HEK293 (cell line): ENCODE data around the gene ADAMTS12.

Source experiments
- CTCF ChIA-PET: fragments of 350-600 bp; formaldehyde crosslinking; extraction: SDS; loops from one replicate; lab custom pipeline; 2021; ENCODE audit warnings: antibody characterized with exemption; lab: Yijun Ruan, JAX
- POLR2A ChIA-PET: fragments of 300-600 bp; formaldehyde crosslinking; extraction: SDS; loops from one replicate; lab custom pipeline; 2020; ENCODE audit warnings: antibody characterized with exemption, inconsistent platforms; lab: Yijun Ruan, JAX
- H3K27ac ChIP-seq: fragments of 200-500 bp; sonication (Bioruptor generic); 2 replicates; pipeline ENCODE4 v1.5.1; 2014; ENCODE audit warnings: low read depth, low read length, control low read depth, inconsistent platforms; ENCODE audit errors: extremely low read depth
- H3K36me3 ChIP-seq, 2 experiments: fragments of 200-500 bp in 1 of 2; sonication (Bioruptor generic) in 1 of 2; 1 replicate in 1 of 2; 2 replicates in 1 of 2; pipeline ENCODE4 v1.5.1; 2014 to 2017; ENCODE audit warnings: inconsistent platforms in 2 of 2, low read length in 2 of 2; ENCODE audit not compliant: control insufficient read depth in 2 of 2, insufficient read depth in 1 of 2
- H3K4me1 ChIP-seq: fragments of 200-500 bp; sonication (Bioruptor generic); 2 replicates; pipeline ENCODE4 v1.5.1; 2014; ENCODE audit warnings: mild to moderate bottlenecking, low read length, inconsistent platforms; ENCODE audit not compliant: control insufficient read depth, insufficient read depth
- H3K4me3 ChIP-seq: 2 replicates; pipeline ENCODE4 v1.5.1; 2011; ENCODE audit warnings: low read depth, mild to moderate bottlenecking, control low read depth, low read length, moderate library complexity
- H3K9me3 ChIP-seq: fragments of 200-500 bp; sonication (Bioruptor generic); 2 replicates; pipeline ENCODE4 v1.5.1; 2014; ENCODE audit warnings: low read depth, low read length, inconsistent platforms; ENCODE audit not compliant: control insufficient read depth, insufficient read depth
- MEIS1 ChIP-seq: sonication (generic); formaldehyde crosslinking; IDR thresholded peaks from 2 replicates; pipeline ENCODE4 v1.8.1; 2022; ENCODE audit warnings: missing genetic modification reagents, mild to moderate bottlenecking, borderline replicate concordance
- OSR2 ChIP-seq: fragments of 450-650 bp; formaldehyde crosslinking; IDR thresholded peaks from 2 replicates; pipeline ENCODE4 v1.5.1; 2016; ENCODE audit warnings: missing biosample characterization, missing genetic modification characterization
- RBAK ChIP-seq: fragments of 450-650 bp; formaldehyde crosslinking; IDR thresholded peaks from 2 replicates; pipeline ENCODE4 v1.5.1; 2016; ENCODE audit warnings: missing biosample characterization, missing genetic modification characterization
- SCRT2 ChIP-seq: fragments of 450-650 bp; formaldehyde crosslinking; IDR thresholded peaks from 2 replicates; pipeline ENCODE4 v1.5.1; 2016; ENCODE audit warnings: missing biosample characterization, missing genetic modification characterization
- SP7 ChIP-seq: fragments of 450-650 bp; formaldehyde crosslinking; IDR thresholded peaks from 2 replicates; pipeline ENCODE4 v1.5.1; 2016; ENCODE audit warnings: missing biosample characterization, missing genetic modification characterization
- ZBTB20 ChIP-seq: fragments of 450-650 bp; formaldehyde crosslinking; IDR thresholded peaks from 2 replicates; pipeline ENCODE4 v1.5.1; 2016; ENCODE audit warnings: missing biosample characterization, missing genetic modification characterization
- ZNF19 ChIP-seq: fragments of 450-650 bp; formaldehyde crosslinking; IDR thresholded peaks from 2 replicates; pipeline ENCODE4; 2016; ENCODE audit warnings: missing biosample characterization, missing genetic modification characterization, low read depth
- ZNF354C ChIP-seq: fragments of 450-650 bp; formaldehyde crosslinking; IDR thresholded peaks from 2 replicates; pipeline ENCODE4 v1.5.1; 2016; ENCODE audit warnings: missing biosample characterization, missing genetic modification characterization, low read depth, borderline replicate concordance
- ZNF426 ChIP-seq: fragments of 450-650 bp; formaldehyde crosslinking; IDR thresholded peaks from 2 replicates; pipeline ENCODE4 v1.5.1; 2017; ENCODE audit warnings: missing biosample characterization, missing genetic modification characterization, mild to moderate bottlenecking, inconsistent platforms, moderate library complexity
- ZNF433 ChIP-seq: fragments of 450-650 bp; formaldehyde crosslinking; IDR thresholded peaks from 2 replicates; pipeline ENCODE4 v1.5.1; 2016; ENCODE audit warnings: missing biosample characterization, missing genetic modification characterization, low read depth
- ZNF48 ChIP-seq: fragments of 450-650 bp; formaldehyde crosslinking; IDR thresholded peaks from 2 replicates; pipeline ENCODE4 v1.5.1; 2016; ENCODE audit warnings: missing biosample characterization, missing genetic modification characterization
- ZNF777 ChIP-seq: fragments of 450-650 bp; formaldehyde crosslinking; IDR thresholded peaks from 2 replicates; pipeline ENCODE4 v1.5.1; 2017; ENCODE audit warnings: missing biosample characterization, missing genetic modification characterization, borderline replicate concordance
- ZXDB ChIP-seq: fragments of 450-650 bp; formaldehyde crosslinking; IDR thresholded peaks from 2 replicates; pipeline ENCODE4 v1.5.1; 2016; ENCODE audit warnings: missing biosample characterization, missing genetic modification characterization
- TF ChIP-seq, protein P1 (sequence below): fragments of 450-650 bp; formaldehyde crosslinking; IDR thresholded peaks from 2 replicates; pipeline ENCODE4 v1.5.1; 2016; ENCODE audit warnings: missing biosample characterization, missing genetic modification characterization
- TF ChIP-seq, protein P2 (sequence below): fragments of 450-650 bp; formaldehyde crosslinking; conservative IDR thresholded peaks from 2 replicates; pipeline ENCODE4 v1.5.1; 2016; ENCODE audit warnings: low read depth, missing biosample characterization, missing genetic modification characterization
- TF ChIP-seq, protein P3 (sequence below): IDR thresholded peaks from 2 replicates; pipeline ENCODE4 v1.6.1; 2011; ENCODE audit warnings: mild to moderate bottlenecking, low read depth, low read length, borderline replicate concordance
- TF ChIP-seq, protein P4 (sequence below): fragments of 450-650 bp; formaldehyde crosslinking; IDR thresholded peaks from 2 replicates; pipeline ENCODE4 v1.5.1; 2017; ENCODE audit warnings: missing biosample characterization, missing genetic modification characterization

Gene ADAMTS12

DNA sequence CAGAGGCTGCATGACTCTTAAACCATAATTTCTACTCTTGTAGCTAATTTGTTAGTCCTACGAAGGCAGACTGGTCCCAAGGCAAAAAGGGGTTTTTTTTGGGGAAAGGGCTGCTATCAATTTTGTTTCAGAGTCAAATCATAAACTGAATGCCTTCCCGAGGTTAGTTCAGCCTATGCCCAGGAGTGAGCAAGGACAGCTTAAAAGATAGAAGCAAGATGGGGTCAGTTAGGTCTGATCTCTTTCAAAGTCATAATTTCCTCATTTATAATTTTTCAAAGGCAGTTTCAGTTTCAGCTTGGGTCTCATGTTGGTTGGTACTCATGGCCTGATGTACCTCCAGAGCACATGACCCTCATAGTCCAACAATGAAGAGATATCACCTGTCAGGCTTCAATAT, 36.5 kb upstream of the ADAMTS12 start:
- ChIA-PET POLR2A (no interaction called here), CTCF (interaction anchor here (0.7 kb wide), 1 partner anchor 493 kb away, joined by 3 read pairs; no protein-coding TSS in a partner anchor)
- no peak for TF ChIP-seq ZNF433 (tag by site-specific recombination)
- no peak for TF ChIP-seq ZXDB (tag by site-specific recombination)
- TF ChIP-seq, protein P1, sequence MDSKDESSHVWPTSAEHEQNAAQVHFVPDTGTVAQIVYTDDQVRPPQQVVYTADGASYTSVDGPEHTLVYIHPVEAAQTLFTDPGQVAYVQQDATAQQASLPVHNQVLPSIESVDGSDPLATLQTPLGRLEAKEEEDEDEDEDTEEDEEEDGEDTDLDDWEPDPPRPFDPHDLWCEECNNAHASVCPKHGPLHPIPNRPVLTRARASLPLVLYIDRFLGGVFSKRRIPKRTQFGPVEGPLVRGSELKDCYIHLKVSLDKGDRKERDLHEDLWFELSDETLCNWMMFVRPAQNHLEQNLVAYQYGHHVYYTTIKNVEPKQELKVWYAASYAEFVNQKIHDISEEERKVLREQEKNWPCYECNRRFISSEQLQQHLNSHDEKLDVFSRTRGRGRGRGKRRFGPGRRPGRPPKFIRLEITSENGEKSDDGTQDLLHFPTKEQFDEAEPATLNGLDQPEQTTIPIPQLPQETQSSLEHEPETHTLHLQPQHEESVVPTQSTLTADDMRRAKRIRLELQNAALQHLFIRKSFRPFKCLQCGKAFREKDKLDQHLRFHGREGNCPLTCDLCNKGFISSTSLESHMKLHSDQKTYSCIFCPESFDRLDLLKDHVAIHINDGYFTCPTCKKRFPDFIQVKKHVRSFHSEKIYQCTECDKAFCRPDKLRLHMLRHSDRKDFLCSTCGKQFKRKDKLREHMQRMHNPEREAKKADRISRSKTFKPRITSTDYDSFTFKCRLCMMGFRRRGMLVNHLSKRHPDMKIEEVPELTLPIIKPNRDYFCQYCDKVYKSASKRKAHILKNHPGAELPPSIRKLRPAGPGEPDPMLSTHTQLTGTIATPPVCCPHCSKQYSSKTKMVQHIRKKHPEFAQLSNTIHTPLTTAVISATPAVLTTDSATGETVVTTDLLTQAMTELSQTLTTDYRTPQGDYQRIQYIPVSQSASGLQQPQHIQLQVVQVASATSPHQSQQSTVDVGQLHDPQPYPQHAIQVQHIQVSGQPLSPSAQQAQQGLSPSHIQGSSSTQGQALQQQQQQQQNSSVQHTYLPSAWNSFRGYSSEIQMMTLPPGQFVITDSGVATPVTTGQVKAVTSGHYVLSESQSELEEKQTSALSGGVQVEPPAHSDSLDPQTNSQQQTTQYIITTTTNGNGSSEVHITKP (tag by site-specific recombination): no peak
- TF ChIP-seq, protein P2, sequence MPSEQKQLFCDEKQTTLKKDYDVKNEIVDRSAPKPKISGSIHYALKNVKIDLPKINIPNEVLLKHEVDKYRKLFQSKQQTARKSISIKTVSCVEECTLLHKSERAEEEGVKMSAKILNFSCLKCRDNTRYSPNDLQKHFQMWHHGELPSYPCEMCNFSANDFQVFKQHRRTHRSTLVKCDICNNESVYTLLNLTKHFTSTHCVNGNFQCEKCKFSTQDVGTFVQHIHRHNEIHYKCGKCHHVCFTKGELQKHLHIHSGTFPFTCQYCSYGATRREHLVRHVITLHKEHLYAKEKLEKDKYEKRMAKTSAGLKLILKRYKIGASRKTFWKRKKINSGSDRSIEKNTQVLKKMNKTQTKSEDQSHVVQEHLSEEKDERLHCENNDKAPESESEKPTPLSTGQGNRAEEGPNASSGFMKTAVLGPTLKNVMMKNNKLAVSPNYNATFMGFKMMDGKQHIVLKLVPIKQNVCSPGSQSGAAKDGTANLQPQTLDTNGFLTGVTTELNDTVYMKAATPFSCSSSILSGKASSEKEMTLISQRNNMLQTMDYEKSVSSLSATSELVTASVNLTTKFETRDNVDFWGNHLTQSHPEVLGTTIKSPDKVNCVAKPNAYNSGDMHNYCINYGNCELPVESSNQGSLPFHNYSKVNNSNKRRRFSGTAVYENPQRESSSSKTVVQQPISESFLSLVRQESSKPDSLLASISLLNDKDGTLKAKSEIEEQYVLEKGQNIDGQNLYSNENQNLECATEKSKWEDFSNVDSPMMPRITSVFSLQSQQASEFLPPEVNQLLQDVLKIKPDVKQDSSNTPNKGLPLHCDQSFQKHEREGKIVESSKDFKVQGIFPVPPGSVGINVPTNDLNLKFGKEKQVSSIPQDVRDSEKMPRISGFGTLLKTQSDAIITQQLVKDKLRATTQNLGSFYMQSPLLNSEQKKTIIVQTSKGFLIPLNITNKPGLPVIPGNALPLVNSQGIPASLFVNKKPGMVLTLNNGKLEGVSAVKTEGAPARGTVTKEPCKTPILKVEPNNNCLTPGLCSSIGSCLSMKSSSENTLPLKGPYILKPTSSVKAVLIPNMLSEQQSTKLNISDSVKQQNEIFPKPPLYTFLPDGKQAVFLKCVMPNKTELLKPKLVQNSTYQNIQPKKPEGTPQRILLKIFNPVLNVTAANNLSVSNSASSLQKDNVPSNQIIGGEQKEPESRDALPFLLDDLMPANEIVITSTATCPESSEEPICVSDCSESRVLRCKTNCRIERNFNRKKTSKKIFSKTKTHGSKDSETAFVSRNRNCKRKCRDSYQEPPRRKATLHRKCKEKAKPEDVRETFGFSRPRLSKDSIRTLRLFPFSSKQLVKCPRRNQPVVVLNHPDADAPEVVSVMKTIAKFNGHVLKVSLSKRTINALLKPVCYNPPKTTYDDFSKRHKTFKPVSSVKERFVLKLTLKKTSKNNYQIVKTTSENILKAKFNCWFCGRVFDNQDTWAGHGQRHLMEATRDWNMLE: no peak
- no peak for TF ChIP-seq OSR2 (tag by site-specific recombination)
- TF ChIP-seq ZNF354C (tag by site-specific recombination): no peak
- no peak for TF ChIP-seq RBAK (tag by site-specific recombination)
- no peak for TF ChIP-seq ZBTB20 (tag by site-specific recombination)
- no peak for TF ChIP-seq SCRT2
- TF ChIP-seq SP7 (tag by site-specific recombination): no peak
- TF ChIP-seq, protein P3, sequence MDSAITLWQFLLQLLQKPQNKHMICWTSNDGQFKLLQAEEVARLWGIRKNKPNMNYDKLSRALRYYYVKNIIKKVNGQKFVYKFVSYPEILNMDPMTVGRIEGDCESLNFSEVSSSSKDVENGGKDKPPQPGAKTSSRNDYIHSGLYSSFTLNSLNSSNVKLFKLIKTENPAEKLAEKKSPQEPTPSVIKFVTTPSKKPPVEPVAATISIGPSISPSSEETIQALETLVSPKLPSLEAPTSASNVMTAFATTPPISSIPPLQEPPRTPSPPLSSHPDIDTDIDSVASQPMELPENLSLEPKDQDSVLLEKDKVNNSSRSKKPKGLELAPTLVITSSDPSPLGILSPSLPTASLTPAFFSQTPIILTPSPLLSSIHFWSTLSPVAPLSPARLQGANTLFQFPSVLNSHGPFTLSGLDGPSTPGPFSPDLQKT: no peak
- no peak for TF ChIP-seq ZNF777 (tag by site-specific recombination)
- no peak for TF ChIP-seq MEIS1 (CRISPR knock-in tag)
- TF ChIP-seq, protein P4, sequence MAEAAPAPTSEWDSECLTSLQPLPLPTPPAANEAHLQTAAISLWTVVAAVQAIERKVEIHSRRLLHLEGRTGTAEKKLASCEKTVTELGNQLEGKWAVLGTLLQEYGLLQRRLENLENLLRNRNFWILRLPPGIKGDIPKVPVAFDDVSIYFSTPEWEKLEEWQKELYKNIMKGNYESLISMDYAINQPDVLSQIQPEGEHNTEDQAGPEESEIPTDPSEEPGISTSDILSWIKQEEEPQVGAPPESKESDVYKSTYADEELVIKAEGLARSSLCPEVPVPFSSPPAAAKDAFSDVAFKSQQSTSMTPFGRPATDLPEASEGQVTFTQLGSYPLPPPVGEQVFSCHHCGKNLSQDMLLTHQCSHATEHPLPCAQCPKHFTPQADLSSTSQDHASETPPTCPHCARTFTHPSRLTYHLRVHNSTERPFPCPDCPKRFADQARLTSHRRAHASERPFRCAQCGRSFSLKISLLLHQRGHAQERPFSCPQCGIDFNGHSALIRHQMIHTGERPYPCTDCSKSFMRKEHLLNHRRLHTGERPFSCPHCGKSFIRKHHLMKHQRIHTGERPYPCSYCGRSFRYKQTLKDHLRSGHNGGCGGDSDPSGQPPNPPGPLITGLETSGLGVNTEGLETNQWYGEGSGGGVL: no peak
- TF ChIP-seq ZNF48 (tag by site-specific recombination): no peak
- no peak for TF ChIP-seq ZNF426 (tag by site-specific recombination)
- no peak for TF ChIP-seq ZNF19 (tag by site-specific recombination)
- Histone ChIP-seq H3K36me3 (no peaks in the 10 kb centered on the region), H3K9me3 (no peaks in the 10 kb centered on the region), H3K27ac (no peak overlapping the region), H3K4me1 (no peaks in the 10 kb centered on the region), H3K4me3 (no peak overlapping the region)
